GM12878 (cell line): ENCODE data around the gene MPST.

ENCODE experiments used
- CHD1 ChIP-seq: IDR thresholded peaks from 2 replicates; pipeline ENCODE4 v1.6.1; 2012; ENCODE audit warnings: low read depth, low read length, improper control_type of control experiment
- CREM ChIP-seq: IDR thresholded peaks from 2 replicates; pipeline ENCODE4 v1.6.1; 2014; ENCODE audit warnings: antibody characterized with exemption, low read depth
- CTCF ChIP-seq, 3 experiments: IDR thresholded peaks in 2 of 3; conservative IDR thresholded peaks in 1 of 3; 2 replicates each; pipeline ENCODE4 v1.5.1; 2011; ENCODE audit warnings: low read depth in 3 of 3, low read length in 3 of 3, mild to moderate bottlenecking in 3 of 3, control low read depth in 2 of 3, moderate library complexity in 2 of 3, inconsistent platforms in 1 of 3, mixed read lengths in 1 of 3; ENCODE audit not compliant: control insufficient read depth in 2 of 3, insufficient read depth in 1 of 3; ENCODE audit errors: extremely low read depth in 1 of 3
- HDAC6 ChIP-seq: fragments of 200-600 bp; sonication (generic); IDR thresholded peaks from one replicate; pipeline ENCODE4 v1.8.0; 2017; ENCODE audit warnings: antibody characterized with exemption; ENCODE audit not compliant: unreplicated experiment
- MLLT1 ChIP-seq: fragments of 450-650 bp; IDR thresholded peaks from 2 replicates; pipeline ENCODE4 v1.6.1; 2016; ENCODE audit warnings: mild to moderate bottlenecking
- MXI1 ChIP-seq: fragments of 150-350 bp; IDR thresholded peaks from 2 replicates; pipeline ENCODE4 v1.6.1; 2011; ENCODE audit warnings: low read depth, mild to moderate bottlenecking, inconsistent platforms, low read length, improper control_type of control experiment
- SUZ12 ChIP-seq: fragments of 200-600 bp; sonication (generic); IDR thresholded peaks from one replicate; pipeline ENCODE4 v1.6.1; 2018; ENCODE audit warnings: antibody characterized with exemption, mild to moderate bottlenecking; ENCODE audit not compliant: unreplicated experiment
- TAF1 ChIP-seq: IDR thresholded peaks from 2 replicates; pipeline ENCODE4 v1.6.1; 2011; ENCODE audit warnings: mild to moderate bottlenecking, low read depth, low read length, borderline replicate concordance
- TF ChIP-seq, protein P1 (sequence below): IDR thresholded peaks from 2 replicates; pipeline ENCODE4 v1.6.1; 2011; ENCODE audit warnings: borderline replicate concordance, low read depth, mild to moderate bottlenecking, moderate library complexity, low read length; ENCODE audit not compliant: insufficient read depth, poor library complexity, severe bottlenecking

DNA sequence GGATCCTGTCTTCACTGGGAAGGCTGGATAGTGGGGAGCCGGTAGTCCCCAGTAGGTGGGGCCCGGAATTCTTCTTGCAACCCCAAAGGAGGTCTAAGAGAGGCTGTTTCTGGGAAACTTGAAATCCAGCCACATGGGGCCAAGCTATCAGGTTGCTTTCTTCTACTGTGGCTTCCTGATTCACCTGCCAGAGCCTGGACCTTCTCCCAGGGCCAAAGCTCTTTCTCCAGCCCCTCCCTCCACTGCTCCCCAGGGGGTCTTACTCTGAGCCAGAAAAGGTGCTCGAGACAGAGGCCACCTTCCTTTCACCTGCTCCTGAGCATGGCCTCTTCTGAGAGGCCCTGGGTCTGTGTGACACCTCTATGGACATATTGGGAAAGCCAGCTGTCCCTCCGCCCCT lies 9.4 kb upstream of the MPST start:
- no peak for TF ChIP-seq MLLT1
- TF ChIP-seq SUZ12 = no peak
- no peak for TF ChIP-seq HDAC6
- no peak for TF ChIP-seq CHD1
- TF ChIP-seq, protein P1, sequence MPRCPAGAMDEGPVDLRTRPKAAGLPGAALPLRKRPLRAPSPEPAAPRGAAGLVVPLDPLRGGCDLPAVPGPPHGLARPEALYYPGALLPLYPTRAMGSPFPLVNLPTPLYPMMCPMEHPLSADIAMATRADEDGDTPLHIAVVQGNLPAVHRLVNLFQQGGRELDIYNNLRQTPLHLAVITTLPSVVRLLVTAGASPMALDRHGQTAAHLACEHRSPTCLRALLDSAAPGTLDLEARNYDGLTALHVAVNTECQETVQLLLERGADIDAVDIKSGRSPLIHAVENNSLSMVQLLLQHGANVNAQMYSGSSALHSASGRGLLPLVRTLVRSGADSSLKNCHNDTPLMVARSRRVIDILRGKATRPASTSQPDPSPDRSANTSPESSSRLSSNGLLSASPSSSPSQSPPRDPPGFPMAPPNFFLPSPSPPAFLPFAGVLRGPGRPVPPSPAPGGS = no peak
- TF ChIP-seq TAF1 = no peak
- TF ChIP-seq MXI1 = no peak
- TF ChIP-seq CTCF (IDR thresholded peaks at IDR 0.05 in 2 of 3, conservative IDR thresholded peaks at IDR 0.05 in 1 of 3; ENCODE audit: control insufficient read depth in 2 of 3, extremely low read depth in 1 of 3, insufficient read depth in 1 of 3, low read depth in 3 of 3, low read length in 3 of 3) = no peak
- TF ChIP-seq CREM = no peak
